Measurements from ENCODE around the gene ERLIN1.

GRCh38 chr10:100168313-100168643 is 17.6 kb downstream of the ERLIN1 start:
- TF ChIP-seq POLR2A (IDR thresholded peaks at IDR 0.05; ENCODE audit: low read depth, low read length) (no peak), POLR2AphosphoS5 (IDR thresholded peaks at IDR 0.05; ENCODE audit: low read depth, low read length) (no peak)
